ENCODE measurements around the gene PLSCR2. TPM values are rescaled to one million over a fixed set of nuclear protein-coding genes. Genes with fewer than 3 reads are reported as not detected.
"Not testable (repeated sequence)": the region's sequence is repeated elsewhere in the genome, so short reads cannot be mapped to it uniquely, and the experiment has no call there.

The PLSCR2 gene
- polyA plus RNA-seq, 2 donors, result not detected

GRCh38 chr3:146466604-146467003, 2.8 kb downstream of the PLSCR2 start:
- Histone ChIP-seq H3K36me3 (ENCODE audit: control insufficient read depth in 2 of 2, insufficient read depth in 2 of 2, low read length in 1 of 2) (no peaks in the 10 kb centered on the region), H3K9me3 (ENCODE audit: control insufficient read depth in 2 of 2, insufficient read depth in 1 of 2, low read depth in 1 of 2, low read length in 1 of 2) (no peaks in the 10 kb centered on the region), H3K27me3 (ENCODE audit: control insufficient read depth in 1 of 2, insufficient read depth in 2 of 2, low read length in 2 of 2) (no peaks in the 10 kb centered on the region), H3K27ac (ENCODE audit: low read depth in 2 of 2, low read length in 1 of 2) (no peak overlapping the region), H3K4me3 (ENCODE audit: low read depth in 1 of 2, low read length in 2 of 2) (no peak overlapping the region), H3K4me1 (ENCODE audit: control insufficient read depth in 2 of 2, insufficient read depth in 2 of 2, low read length in 1 of 2) (no peaks in the 10 kb centered on the region)
- WGBS, 2 donors, result 1 to 42% methylated on average over 1 of the region's 1 CpG

GRCh38 chr3:146465693-146466465, 3.5 kb downstream of the PLSCR2 start:
- WGBS, 2 donors, result 82 to 88% methylated on average over 6 of the region's 6 CpGs
- H3K27ac ChIP-seq (ENCODE audit: low read depth in 2 of 2, low read length in 1 of 2), result no peak overlapping the region
- H3K27me3 ChIP-seq (ENCODE audit: control insufficient read depth in 1 of 2, insufficient read depth in 2 of 2, low read length in 2 of 2), result no peaks in the 10 kb centered on the region
- H3K9me3 ChIP-seq (ENCODE audit: control insufficient read depth in 2 of 2, insufficient read depth in 1 of 2, low read depth in 1 of 2, low read length in 1 of 2), result no peaks in the 10 kb centered on the region
- no peaks in the 10 kb centered on the region for H3K36me3 ChIP-seq (ENCODE audit: control insufficient read depth in 2 of 2, insufficient read depth in 2 of 2, low read length in 1 of 2)
- no peaks in the 10 kb centered on the region for H3K4me1 ChIP-seq (ENCODE audit: control insufficient read depth in 2 of 2, insufficient read depth in 2 of 2, low read length in 1 of 2)
- no peak overlapping the region for H3K4me3 ChIP-seq (ENCODE audit: low read depth in 1 of 2, low read length in 2 of 2)

GRCh38 chr3:146464783-146465182, 4.6 kb downstream of the PLSCR2 start:
- Histone ChIP-seq H3K9me3 (ENCODE audit: control insufficient read depth in 2 of 2, insufficient read depth in 1 of 2, low read depth in 1 of 2, low read length in 1 of 2) (no peaks in the 10 kb centered on the region), H3K4me1 (ENCODE audit: control insufficient read depth in 2 of 2, insufficient read depth in 2 of 2, low read length in 1 of 2) (no peaks in the 10 kb centered on the region), H3K4me3 (ENCODE audit: low read depth in 1 of 2, low read length in 2 of 2) (no peak overlapping the region), H3K27ac (ENCODE audit: low read depth in 2 of 2, low read length in 1 of 2) (no peak overlapping the region), H3K36me3 (ENCODE audit: control insufficient read depth in 2 of 2, insufficient read depth in 2 of 2, low read length in 1 of 2) (no peaks in the 10 kb centered on the region), H3K27me3 (ENCODE audit: control insufficient read depth in 1 of 2, insufficient read depth in 2 of 2, low read length in 2 of 2) (no peaks in the 10 kb centered on the region)
- 50 to 62% methylated on average over 1 of the region's 1 CpG for WGBS, 2 donors

- no peak overlapping the region for H3K4me3 ChIP-seq (ENCODE audit: low read depth in 1 of 2, low read length in 2 of 2)
- no peaks in the 10 kb centered on the region for H3K36me3 ChIP-seq (ENCODE audit: control insufficient read depth in 2 of 2, insufficient read depth in 2 of 2, low read length in 1 of 2)
- H3K27me3 ChIP-seq (ENCODE audit: control insufficient read depth in 1 of 2, insufficient read depth in 2 of 2, low read length in 2 of 2), result no peaks in the 10 kb centered on the region
- no peaks in the 10 kb centered on the region for H3K4me1 ChIP-seq (ENCODE audit: control insufficient read depth in 2 of 2, insufficient read depth in 2 of 2, low read length in 1 of 2)
- H3K9me3 ChIP-seq (ENCODE audit: control insufficient read depth in 2 of 2, insufficient read depth in 1 of 2, low read depth in 1 of 2, low read length in 1 of 2), result no peaks in the 10 kb centered on the region
- WGBS, 2 donors, result 94 to 95% methylated on average over 2 of the region's 2 CpGs
- H3K27ac ChIP-seq (ENCODE audit: low read depth in 2 of 2, low read length in 1 of 2), result no peak overlapping the region
Measured at GRCh38 chr3:146464005-146464595, 5.3 kb downstream of the PLSCR2 start.

GRCh38 chr3:146454796-146455195, 14.6 kb downstream of the PLSCR2 start:
- no peak overlapping the region for H3K27ac ChIP-seq (ENCODE audit: low read depth in 2 of 2, low read length in 1 of 2)
- H3K27me3 ChIP-seq (ENCODE audit: control insufficient read depth in 1 of 2, insufficient read depth in 2 of 2, low read length in 2 of 2), result no peaks in the 10 kb centered on the region
- H3K9me3 ChIP-seq (ENCODE audit: control insufficient read depth in 2 of 2, insufficient read depth in 1 of 2, low read depth in 1 of 2, low read length in 1 of 2), result no peaks in the 10 kb centered on the region
- WGBS, 2 donors, result 80 to 86% methylated on average over 3 of the region's 3 CpGs
- no peaks in the 10 kb centered on the region for H3K4me1 ChIP-seq (ENCODE audit: control insufficient read depth in 2 of 2, insufficient read depth in 2 of 2, low read length in 1 of 2)
- H3K4me3 ChIP-seq (ENCODE audit: low read depth in 1 of 2, low read length in 2 of 2), result no peak overlapping the region
- H3K36me3 ChIP-seq (ENCODE audit: control insufficient read depth in 2 of 2, insufficient read depth in 2 of 2, low read length in 1 of 2), result no peaks in the 10 kb centered on the region

- Histone ChIP-seq H3K36me3 (ENCODE audit: control insufficient read depth in 2 of 2, insufficient read depth in 2 of 2, low read length in 1 of 2) (no peaks in the 10 kb centered on the region), H3K27me3 (ENCODE audit: control insufficient read depth in 1 of 2, insufficient read depth in 2 of 2, low read length in 2 of 2) (no peaks in the 10 kb centered on the region), H3K9me3 (ENCODE audit: control insufficient read depth in 2 of 2, insufficient read depth in 1 of 2, low read depth in 1 of 2, low read length in 1 of 2) (peaks cover 3 to 5% of the 10 kb centered on the region in 2 donors), H3K4me3 (ENCODE audit: low read depth in 1 of 2, low read length in 2 of 2) (no peak overlapping the region), H3K4me1 (ENCODE audit: control insufficient read depth in 2 of 2, insufficient read depth in 2 of 2, low read length in 1 of 2) (no peaks in the 10 kb centered on the region), H3K27ac (ENCODE audit: low read depth in 2 of 2, low read length in 1 of 2) (no peak overlapping the region)
Measured at GRCh38 chr3:146449613-146450012, 19.7 kb downstream of the PLSCR2 start.

GRCh38 chr3:146449076-146449475, 20.3 kb downstream of the PLSCR2 start:
- Histone ChIP-seq H3K27me3 (ENCODE audit: control insufficient read depth in 1 of 2, insufficient read depth in 2 of 2, low read length in 2 of 2) (no peaks in the 10 kb centered on the region), H3K9me3 (ENCODE audit: control insufficient read depth in 2 of 2, insufficient read depth in 1 of 2, low read depth in 1 of 2, low read length in 1 of 2) (peaks cover 3 to 5% of the 10 kb centered on the region in 2 donors), H3K27ac (ENCODE audit: low read depth in 2 of 2, low read length in 1 of 2) (no peak overlapping the region), H3K36me3 (ENCODE audit: control insufficient read depth in 2 of 2, insufficient read depth in 2 of 2, low read length in 1 of 2) (no peaks in the 10 kb centered on the region), H3K4me3 (ENCODE audit: low read depth in 1 of 2, low read length in 2 of 2) (no peak overlapping the region), H3K4me1 (ENCODE audit: control insufficient read depth in 2 of 2, insufficient read depth in 2 of 2, low read length in 1 of 2) (no peaks in the 10 kb centered on the region)
- WGBS, 2 donors, result 55 to 69% methylated on average over 1 of the region's 1 CpG

- 96 to 99% methylated on average over 1 of the region's 1 CpG for WGBS, 2 donors
- H3K27ac ChIP-seq (ENCODE audit: low read depth in 2 of 2, low read length in 1 of 2), result no peak overlapping the region
- H3K4me1 ChIP-seq (ENCODE audit: control insufficient read depth in 2 of 2, insufficient read depth in 2 of 2, low read length in 1 of 2), result no peaks in the 10 kb centered on the region
- H3K36me3 ChIP-seq (ENCODE audit: control insufficient read depth in 2 of 2, insufficient read depth in 2 of 2, low read length in 1 of 2), result no peaks in the 10 kb centered on the region
- peaks cover 3 to 5% of the 10 kb centered on the region in 2 donors for H3K9me3 ChIP-seq (ENCODE audit: control insufficient read depth in 2 of 2, insufficient read depth in 1 of 2, low read depth in 1 of 2, low read length in 1 of 2)
- no peaks in the 10 kb centered on the region for H3K27me3 ChIP-seq (ENCODE audit: control insufficient read depth in 1 of 2, insufficient read depth in 2 of 2, low read length in 2 of 2)
- no peak overlapping the region for H3K4me3 ChIP-seq (ENCODE audit: low read depth in 1 of 2, low read length in 2 of 2)
Measured at GRCh38 chr3:146446026-146446425, 23.3 kb downstream of the PLSCR2 start.

GRCh38 chr3:146440310-146440709, 29.1 kb downstream of the PLSCR2 start:
- H3K27me3 ChIP-seq (ENCODE audit: control insufficient read depth in 1 of 2, insufficient read depth in 2 of 2, low read length in 2 of 2); H3K27ac ChIP-seq (ENCODE audit: low read depth in 2 of 2, low read length in 1 of 2); H3K36me3 ChIP-seq (ENCODE audit: control insufficient read depth in 2 of 2, insufficient read depth in 2 of 2, low read length in 1 of 2); H3K4me3 ChIP-seq (ENCODE audit: low read depth in 1 of 2, low read length in 2 of 2); H3K4me1 ChIP-seq (ENCODE audit: control insufficient read depth in 2 of 2, insufficient read depth in 2 of 2, low read length in 1 of 2); H3K9me3 ChIP-seq (ENCODE audit: control insufficient read depth in 2 of 2, insufficient read depth in 1 of 2, low read depth in 1 of 2, low read length in 1 of 2): not testable (repeated sequence)
- 83 to 88% methylated on average over 5 of the region's 5 CpGs for WGBS, 2 donors

- WGBS, 2 donors, result 79 to 82% methylated on average over 1 of the region's 1 CpG
- no peaks in the 10 kb centered on the region for H3K4me1 ChIP-seq (ENCODE audit: control insufficient read depth in 2 of 2, insufficient read depth in 2 of 2, low read length in 1 of 2)
- H3K27me3 ChIP-seq (ENCODE audit: control insufficient read depth in 1 of 2, insufficient read depth in 2 of 2, low read length in 2 of 2), result no peaks in the 10 kb centered on the region
- no peak overlapping the region for H3K4me3 ChIP-seq (ENCODE audit: low read depth in 1 of 2, low read length in 2 of 2)
- H3K27ac ChIP-seq (ENCODE audit: low read depth in 2 of 2, low read length in 1 of 2), result no peak overlapping the region
- H3K9me3 ChIP-seq (ENCODE audit: control insufficient read depth in 2 of 2, insufficient read depth in 1 of 2, low read depth in 1 of 2, low read length in 1 of 2), result peaks cover 0 to 2% of the 10 kb centered on the region in 2 donors
- no peaks in the 10 kb centered on the region for H3K36me3 ChIP-seq (ENCODE audit: control insufficient read depth in 2 of 2, insufficient read depth in 2 of 2, low read length in 1 of 2)
Measured at GRCh38 chr3:146432066-146432465, 37.3 kb downstream of the PLSCR2 start.
